ENCODE results near the gene TSPAN17.

Gene TSPAN17

DNA sequence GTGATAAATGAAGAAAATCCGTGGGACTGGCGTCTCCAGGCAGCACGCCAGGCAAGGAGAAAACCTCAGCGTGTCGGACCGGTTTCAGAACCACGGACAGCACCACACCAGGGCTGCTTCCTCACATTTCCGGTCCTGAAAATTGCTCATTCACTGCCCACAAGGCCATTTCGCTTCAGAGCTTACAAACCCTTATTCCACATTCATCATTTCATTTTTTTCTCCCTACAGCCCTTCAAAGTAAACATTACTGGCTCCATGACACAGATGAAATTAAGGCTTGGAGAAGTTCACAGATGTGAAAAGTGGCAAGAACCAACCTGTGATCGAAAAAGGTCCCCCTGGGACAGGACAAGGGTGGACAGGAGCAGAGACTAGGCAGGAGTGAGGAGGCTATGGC lies 35.8 kb upstream of the TSPAN17 start:
- no peaks in the 10 kb centered on the region for H3K9me3 ChIP-seq (ENCODE audit: insufficient read depth, low read depth, low read length)
- no peak overlapping the region for H3K9ac ChIP-seq (ENCODE audit: low read depth, low read length)
- H3K27me3 ChIP-seq (ENCODE audit: insufficient read depth, low read length) = peaks cover 54% of the 10 kb centered on the region
- peaks cover 9% of the 10 kb centered on the region; the same call in 1 of the 2 replicates for H3K4me1 ChIP-seq (ENCODE audit: insufficient read depth, low read length)
- H3K27ac ChIP-seq (ENCODE audit: low read length) = no peak overlapping the region
- no peak overlapping the region for H3K4me3 ChIP-seq (ENCODE audit: low read length)
- no peaks in the 10 kb centered on the region for H3K36me3 ChIP-seq (ENCODE audit: insufficient read depth, low read depth, low read length)

DNA sequence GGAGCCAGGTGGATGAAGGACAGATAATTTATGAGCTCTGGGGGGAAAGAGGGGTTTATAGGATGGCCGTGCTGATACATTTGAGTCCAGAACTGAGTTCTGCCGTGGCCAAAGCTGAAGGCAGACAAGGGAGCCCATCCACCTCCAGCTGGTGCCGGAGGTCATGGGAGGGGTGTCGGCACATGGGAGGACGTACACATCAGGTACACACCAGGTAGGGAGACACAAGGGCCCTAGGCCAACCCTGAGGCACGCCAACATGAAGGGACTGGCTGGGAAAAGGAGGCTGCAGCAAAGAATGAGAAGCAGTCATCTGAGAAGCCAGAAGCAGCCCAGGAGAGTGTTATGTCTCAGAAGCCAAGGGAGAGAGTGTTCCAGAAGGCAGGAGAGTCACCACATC lies 35.3 kb upstream of the TSPAN17 start:
- H3K36me3 ChIP-seq (ENCODE audit: insufficient read depth, low read depth, low read length) = no peaks in the 10 kb centered on the region
- H3K9me3 ChIP-seq (ENCODE audit: insufficient read depth, low read depth, low read length) = no peaks in the 10 kb centered on the region
- no peak overlapping the region for H3K9ac ChIP-seq (ENCODE audit: low read depth, low read length)
- peaks cover 9% of the 10 kb centered on the region; the same call in 1 of the 2 replicates for H3K4me1 ChIP-seq (ENCODE audit: insufficient read depth, low read length)
- no peak overlapping the region for H3K27ac ChIP-seq (ENCODE audit: low read length)
- H3K4me3 ChIP-seq (ENCODE audit: low read length) = no peak overlapping the region
- H3K27me3 ChIP-seq (ENCODE audit: insufficient read depth, low read length) = peaks cover 59% of the 10 kb centered on the region

DNA sequence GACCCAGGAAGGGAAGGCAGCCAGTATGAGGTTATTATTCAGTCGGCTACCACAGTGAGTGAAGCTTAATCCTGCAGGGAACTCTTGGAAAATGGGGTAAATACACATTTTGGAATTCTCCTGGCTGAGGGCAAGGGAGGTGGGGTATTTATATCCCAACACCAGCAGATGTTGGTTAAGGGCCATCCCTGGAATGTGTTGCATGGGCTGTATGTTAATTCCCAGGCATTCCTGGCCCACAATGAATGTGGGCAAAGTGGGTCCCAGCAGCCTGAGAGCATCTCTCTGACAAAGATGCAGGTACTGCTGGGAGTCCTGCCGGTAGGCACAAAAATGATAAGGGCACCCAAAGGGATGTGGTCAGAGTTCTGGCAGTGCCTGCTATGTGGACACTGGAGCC lies 34.4 kb upstream of the TSPAN17 start:
- Histone ChIP-seq H3K4me3 (ENCODE audit: low read length) (no peak overlapping the region), H3K9ac (ENCODE audit: low read depth, low read length) (no peak overlapping the region), H3K36me3 (ENCODE audit: insufficient read depth, low read depth, low read length) (no peaks in the 10 kb centered on the region), H3K27ac (ENCODE audit: low read length) (no peak overlapping the region), H3K27me3 (ENCODE audit: insufficient read depth, low read length) (peaks cover 68% of the 10 kb centered on the region), H3K4me1 (ENCODE audit: insufficient read depth, low read length) (peaks cover 9% of the 10 kb centered on the region; the same call in 1 of the 2 replicates), H3K9me3 (ENCODE audit: insufficient read depth, low read depth, low read length) (no peaks in the 10 kb centered on the region)

DNA sequence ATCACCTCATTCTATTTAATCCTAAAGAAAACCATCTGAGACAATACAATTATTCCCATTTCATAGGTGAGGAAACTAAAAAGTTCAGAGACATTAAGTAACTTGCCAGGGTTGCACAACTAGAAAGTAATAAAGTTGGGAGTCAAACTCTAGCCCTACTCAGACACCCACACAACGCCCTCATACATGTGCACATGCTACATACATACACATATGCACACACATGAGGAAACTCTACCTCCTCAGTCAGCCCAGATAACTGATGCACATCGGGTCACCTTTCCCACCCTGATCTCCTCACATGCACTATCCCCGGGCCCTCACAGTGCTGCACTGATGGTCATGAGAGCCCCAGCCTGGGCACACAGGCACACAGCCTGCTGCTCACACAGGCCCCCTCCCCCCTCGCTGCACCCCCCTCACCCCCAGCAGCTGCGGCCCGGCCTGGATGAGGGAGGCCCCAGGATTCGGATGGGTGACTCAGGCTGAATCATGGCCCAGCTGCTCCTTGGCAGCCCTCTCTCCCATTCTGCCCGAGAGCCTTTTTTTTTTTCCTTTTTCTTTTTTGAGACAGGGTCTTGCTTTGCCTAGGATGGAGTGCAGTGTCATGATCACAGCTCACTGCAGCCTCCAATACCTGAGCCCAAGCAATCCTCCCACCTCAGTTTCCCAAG lies 32.3 kb upstream of the TSPAN17 start:
- H3K4me1 ChIP-seq (ENCODE audit: insufficient read depth, low read length) = peaks cover 9% of the 10 kb centered on the region; the same call in 1 of the 2 replicates
- H3K36me3 ChIP-seq (ENCODE audit: insufficient read depth, low read depth, low read length) = no peaks in the 10 kb centered on the region
- no peaks in the 10 kb centered on the region for H3K9me3 ChIP-seq (ENCODE audit: insufficient read depth, low read depth, low read length)
- no peak overlapping the region for H3K4me3 ChIP-seq (ENCODE audit: low read length)
- no peak overlapping the region for H3K9ac ChIP-seq (ENCODE audit: low read depth, low read length)
- H3K27me3 ChIP-seq (ENCODE audit: insufficient read depth, low read length) = peaks cover 73% of the 10 kb centered on the region
- no peak overlapping the region for H3K27ac ChIP-seq (ENCODE audit: low read length)

DNA sequence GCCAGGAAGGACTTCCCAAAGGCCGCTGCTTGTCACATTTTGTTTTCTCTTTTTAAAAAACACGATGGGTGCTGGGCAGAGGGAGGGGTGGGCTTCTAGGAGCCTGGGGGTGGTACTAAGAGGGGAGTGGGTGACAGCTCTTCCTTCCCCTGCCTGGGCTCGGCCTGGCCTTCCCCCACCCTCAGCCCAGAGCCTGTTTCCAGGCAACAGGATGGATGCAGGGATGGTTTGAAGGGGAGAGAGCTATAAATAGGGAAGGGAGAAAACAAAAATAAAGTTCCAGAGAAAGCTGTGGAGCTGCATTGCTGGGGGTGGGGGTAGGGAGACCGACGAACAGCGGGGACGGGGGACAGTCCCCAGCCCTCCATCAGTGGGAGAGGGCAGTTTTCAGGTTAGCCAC lies 30.8 kb upstream of the TSPAN17 start:
- Histone ChIP-seq H3K27me3 (ENCODE audit: insufficient read depth, low read length) (peaks cover 79% of the 10 kb centered on the region), H3K4me3 (ENCODE audit: low read length) (no peak overlapping the region), H3K9me3 (ENCODE audit: insufficient read depth, low read depth, low read length) (no peaks in the 10 kb centered on the region), H3K36me3 (ENCODE audit: insufficient read depth, low read depth, low read length) (no peaks in the 10 kb centered on the region), H3K27ac (ENCODE audit: low read length) (no peak overlapping the region), H3K9ac (ENCODE audit: low read depth, low read length) (no peak overlapping the region), H3K4me1 (ENCODE audit: insufficient read depth, low read length) (peaks cover 7% of the 10 kb centered on the region; the same call in 1 of the 2 replicates)

DNA sequence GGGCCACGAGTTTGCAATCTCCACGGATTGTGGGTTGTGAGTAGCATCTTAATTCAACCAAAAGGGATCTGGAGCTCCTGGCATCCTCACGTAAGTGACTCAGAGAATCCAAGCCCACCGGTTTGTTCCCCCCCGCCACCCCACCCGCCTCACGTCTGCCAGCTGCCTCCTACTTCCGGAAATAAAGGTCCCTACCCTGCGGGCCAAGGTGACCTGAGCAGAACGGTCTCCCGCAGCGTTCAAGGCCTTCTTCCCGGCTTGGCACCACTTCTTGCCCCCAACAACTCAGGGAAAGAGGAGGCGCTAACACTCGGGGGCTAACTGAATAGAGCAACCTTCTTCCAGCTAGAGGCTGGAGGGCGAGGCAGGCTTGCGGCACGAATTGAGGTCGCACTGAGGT lies 28.5 kb upstream of the TSPAN17 start:
- no peaks in the 10 kb centered on the region; the same call in 1 of the 2 replicates for H3K4me1 ChIP-seq (ENCODE audit: insufficient read depth, low read length)
- H3K27me3 ChIP-seq (ENCODE audit: insufficient read depth, low read length) = peaks cover 83% of the 10 kb centered on the region
- H3K36me3 ChIP-seq (ENCODE audit: insufficient read depth, low read depth, low read length) = no peaks in the 10 kb centered on the region
- no peaks in the 10 kb centered on the region for H3K9me3 ChIP-seq (ENCODE audit: insufficient read depth, low read depth, low read length)
- no peak overlapping the region for H3K9ac ChIP-seq (ENCODE audit: low read depth, low read length)
- H3K27ac ChIP-seq (ENCODE audit: low read length) = no peak overlapping the region
- peak overlapping the region; percentile 48; the same call in 1 of the 2 replicates for H3K4me3 ChIP-seq (ENCODE audit: low read length)

DNA sequence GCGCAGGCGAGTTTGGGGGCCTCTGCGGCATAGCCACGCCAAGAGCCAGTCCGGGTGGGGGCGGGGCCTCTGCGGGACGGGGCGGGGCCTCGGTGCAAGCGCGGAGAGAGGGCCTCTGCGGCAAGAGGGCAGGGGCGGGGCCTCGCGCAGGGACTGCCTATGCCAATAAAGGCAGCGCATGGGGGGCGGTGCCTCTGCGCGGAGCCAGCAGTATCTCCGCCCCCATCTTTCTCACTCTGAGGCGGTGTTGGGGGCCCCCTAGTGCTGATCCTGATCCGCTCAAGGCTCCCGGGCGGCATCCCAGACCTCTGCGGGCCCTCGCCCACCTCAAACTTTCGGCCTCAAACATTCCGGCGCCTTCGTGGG lies 28.1 kb upstream of the TSPAN17 start:
- Histone ChIP-seq H3K27ac (ENCODE audit: low read length) (no peak overlapping the region), H3K4me3 (ENCODE audit: low read length) (peak overlapping the region; percentile 53; the same call in 1 of the 2 replicates), H3K36me3 (ENCODE audit: insufficient read depth, low read depth, low read length) (no peaks in the 10 kb centered on the region), H3K27me3 (ENCODE audit: insufficient read depth, low read length) (peaks cover 85% of the 10 kb centered on the region), H3K9me3 (ENCODE audit: insufficient read depth, low read depth, low read length) (no peaks in the 10 kb centered on the region), H3K4me1 (ENCODE audit: insufficient read depth, low read length) (no peaks in the 10 kb centered on the region; the same call in 1 of the 2 replicates), H3K9ac (ENCODE audit: low read depth, low read length) (no peak overlapping the region)

DNA sequence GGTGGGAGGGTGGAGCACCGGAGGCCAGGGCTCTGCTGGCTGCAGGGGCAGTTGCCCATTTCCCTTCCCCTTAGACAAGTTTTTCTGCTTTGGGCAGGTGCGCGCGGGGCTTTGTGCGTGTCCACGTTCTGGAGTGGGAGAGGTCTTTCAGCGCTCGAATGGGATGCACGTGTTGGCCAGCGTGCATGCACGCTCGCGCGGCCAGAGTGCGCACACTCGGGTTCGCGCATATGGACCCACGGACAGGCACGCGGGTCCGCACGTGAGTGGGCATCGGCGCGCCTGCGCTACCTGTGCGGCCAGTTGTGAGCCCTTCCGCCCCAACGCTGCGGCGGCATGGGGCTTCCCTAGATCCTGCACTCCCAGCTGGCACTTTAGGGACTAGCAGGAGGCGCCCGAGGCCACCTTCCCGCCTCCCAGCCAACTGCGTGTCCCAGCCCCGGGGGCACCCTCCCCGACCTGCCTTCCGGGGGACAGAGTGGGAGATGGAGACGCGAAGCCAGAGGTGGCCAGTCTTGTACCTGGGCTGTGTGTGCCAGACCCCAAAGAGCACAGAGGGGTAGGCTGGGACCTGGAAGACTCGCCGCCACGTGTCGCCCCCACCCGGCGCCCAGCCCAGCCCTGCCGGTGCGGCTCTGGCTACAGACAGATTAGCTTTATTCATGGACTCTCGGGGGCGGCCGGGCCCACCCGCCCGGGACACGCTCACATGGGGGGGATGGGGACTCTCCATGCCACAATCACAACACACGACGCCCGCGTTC lies 27.5 kb upstream of the TSPAN17 start:
- H3K4me3 ChIP-seq (ENCODE audit: low read length) = peak overlapping the region; percentile 53; the same call in 1 of the 2 replicates

DNA sequence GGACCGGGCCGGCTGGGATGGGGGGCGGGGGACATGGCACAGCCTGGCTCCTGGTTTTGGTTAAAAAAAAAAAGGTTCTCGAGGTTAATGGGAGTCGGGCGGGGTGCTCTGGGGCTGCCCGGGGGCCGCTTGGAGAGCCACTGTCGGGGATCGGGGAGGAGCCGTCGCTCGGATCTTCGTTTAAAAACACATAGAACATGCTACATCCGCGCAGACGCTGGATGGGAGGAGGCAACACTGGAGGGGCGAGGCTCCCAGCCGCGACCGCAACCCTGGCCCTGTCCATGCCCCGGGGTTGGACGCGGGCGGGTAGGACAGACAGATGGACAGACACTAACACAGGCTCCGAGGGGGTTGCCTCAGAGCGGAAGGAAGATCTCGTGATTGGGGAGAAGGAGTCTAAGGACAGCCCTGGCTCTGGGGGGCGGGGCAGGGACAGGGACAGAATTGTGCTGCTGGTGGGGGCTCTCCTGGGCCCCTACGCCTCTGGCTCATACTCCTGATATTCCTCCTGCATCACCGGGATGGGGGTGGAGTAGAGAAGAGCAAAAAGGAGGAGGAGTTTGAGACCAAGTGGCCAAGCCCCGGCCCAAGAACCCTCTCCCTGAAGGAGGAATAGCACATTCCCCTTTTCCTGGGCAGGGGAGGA lies 26.8 kb upstream of the TSPAN17 start:
- Histone ChIP-seq H3K9ac (ENCODE audit: low read depth, low read length) (no peak overlapping the region), H3K27ac (ENCODE audit: low read length) (no peak overlapping the region), H3K36me3 (ENCODE audit: insufficient read depth, low read depth, low read length) (no peaks in the 10 kb centered on the region), H3K4me1 (ENCODE audit: insufficient read depth, low read length) (no peaks in the 10 kb centered on the region; the same call in 1 of the 2 replicates), H3K9me3 (ENCODE audit: insufficient read depth, low read depth, low read length) (no peaks in the 10 kb centered on the region), H3K27me3 (ENCODE audit: insufficient read depth, low read length) (peaks cover 87% of the 10 kb centered on the region), H3K4me3 (ENCODE audit: low read length) (peak overlapping the region; percentile 53; the same call in 1 of the 2 replicates)

More for the DNA sequence above, 27.5 kb upstream of the TSPAN17 start:
- peaks cover 84% of the 10 kb centered on the region for H3K27me3 ChIP-seq (ENCODE audit: insufficient read depth, low read length)
- H3K36me3 ChIP-seq (ENCODE audit: insufficient read depth, low read depth, low read length) = no peaks in the 10 kb centered on the region
- no peaks in the 10 kb centered on the region for H3K9me3 ChIP-seq (ENCODE audit: insufficient read depth, low read depth, low read length)
- H3K9ac ChIP-seq (ENCODE audit: low read depth, low read length) = no peak overlapping the region
- no peak overlapping the region for H3K27ac ChIP-seq (ENCODE audit: low read length)
- no peaks in the 10 kb centered on the region; the same call in 1 of the 2 replicates for H3K4me1 ChIP-seq (ENCODE audit: insufficient read depth, low read length)

DNA sequence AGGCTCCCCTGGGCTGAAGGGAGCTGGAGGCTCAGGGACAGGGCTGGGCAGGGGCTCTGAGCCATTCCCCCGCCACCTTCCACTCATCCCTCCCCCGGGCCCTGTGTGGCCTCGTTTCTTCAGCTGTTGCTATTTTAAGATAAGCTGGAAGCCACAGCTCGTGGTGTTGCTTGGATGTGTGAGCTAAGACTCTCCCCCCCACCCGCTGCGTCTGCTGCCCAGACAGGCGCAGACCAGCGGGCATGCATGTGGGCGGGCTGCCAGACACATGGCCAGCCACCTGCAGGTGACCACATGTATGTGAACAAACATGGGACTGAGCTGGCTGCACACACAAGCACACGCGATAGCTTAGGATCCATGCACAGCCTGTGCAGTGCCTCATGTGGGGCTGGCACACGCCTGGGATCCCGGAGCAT lies 25.6 kb upstream of the TSPAN17 start:
- Histone ChIP-seq H3K4me1 (ENCODE audit: insufficient read depth, low read length) (no peaks in the 10 kb centered on the region; the same call in 1 of the 2 replicates), H3K36me3 (ENCODE audit: insufficient read depth, low read depth, low read length) (no peaks in the 10 kb centered on the region), H3K9me3 (ENCODE audit: insufficient read depth, low read depth, low read length) (no peaks in the 10 kb centered on the region), H3K27ac (ENCODE audit: low read length) (no peak overlapping the region), H3K4me3 (ENCODE audit: low read length) (no peak overlapping the region), H3K9ac (ENCODE audit: low read depth, low read length) (no peak overlapping the region), H3K27me3 (ENCODE audit: insufficient read depth, low read length) (peaks cover 87% of the 10 kb centered on the region)

DNA sequence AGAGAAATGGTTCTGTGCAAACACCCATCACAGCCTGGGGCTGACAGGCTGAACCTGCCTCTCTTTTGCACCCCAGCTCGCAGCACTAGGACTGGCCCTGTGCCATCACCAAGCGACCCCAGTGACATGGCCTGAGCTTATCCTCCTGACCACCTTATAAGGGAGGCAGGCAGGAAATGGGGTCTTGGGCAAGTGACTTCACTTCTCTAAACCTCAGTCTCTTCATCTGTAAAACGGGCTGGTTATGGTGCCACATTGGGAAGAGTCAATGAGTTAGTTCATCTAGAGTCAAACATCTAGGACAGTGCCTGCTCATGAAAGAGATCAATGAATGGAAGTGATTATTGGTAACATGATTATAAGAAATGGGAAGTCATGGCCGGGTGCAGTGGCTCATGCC lies 23.1 kb upstream of the TSPAN17 start:
- Histone ChIP-seq H3K27me3 (ENCODE audit: insufficient read depth, low read length) (peaks cover 88% of the 10 kb centered on the region), H3K36me3 (ENCODE audit: insufficient read depth, low read depth, low read length) (no peaks in the 10 kb centered on the region), H3K9me3 (ENCODE audit: insufficient read depth, low read depth, low read length) (no peaks in the 10 kb centered on the region), H3K4me3 (ENCODE audit: low read length) (no peak overlapping the region), H3K4me1 (ENCODE audit: insufficient read depth, low read length) (peaks cover 6% of the 10 kb centered on the region), H3K27ac (ENCODE audit: low read length) (no peak overlapping the region), H3K9ac (ENCODE audit: low read depth, low read length) (no peak overlapping the region)

Data from iPS-20b (cell line).